HAP-1 (cell line): ENCODE data around the gene MAPK11.
A peak's percentile ranks its signal among the peaks of the same experiment; 100 is the strongest.

Experiments
- DNase-seq, 2 experiments: peaks; one replicate each; pipeline ENCODE4 v3.0.0-alpha.2; 2016 to 2020; ENCODE audit warnings: low spot score in 2 of 2
- H3K27me3 ChIP-seq: fragments of 250-450 bp; sonication (Bioruptor Pico); 2 replicates; pipeline ENCODE4 v1.5.1; 2020; ENCODE audit warnings: low read depth, mild to moderate bottlenecking, moderate library complexity
- H3K36me3 ChIP-seq: fragments of 250-450 bp; sonication (Bioruptor Pico); replicated peaks from 2 replicates; pipeline ENCODE4 v1.5.1; 2020; ENCODE audit warnings: mild to moderate bottlenecking
- H3K4me1 ChIP-seq: fragments of 250-450 bp; sonication (Bioruptor Pico); 2 replicates; pipeline ENCODE4 v1.5.1; 2020; ENCODE audit warnings: mild to moderate bottlenecking
- H3K4me3 ChIP-seq: fragments of 250-450 bp; sonication (Bioruptor Pico); 2 replicates; pipeline ENCODE4 v1.5.1; 2020; ENCODE audit warnings: mild to moderate bottlenecking, moderate library complexity
- H3K9me3 ChIP-seq: fragments of 250-450 bp; sonication (Bioruptor Pico); 2 replicates; pipeline ENCODE4 v1.5.1; 2020; ENCODE audit warnings: mild to moderate bottlenecking, moderate library complexity
- in situ Hi-C: fragments of 300-500 bp; cut with MboI; formaldehyde crosslinking; loops from 3 replicates; pipeline ENCODE4 v1.14.3; 2020; ENCODE audit warnings: low sequenced_read_pairs, inconsistent platforms, mixed read lengths

MAPK11 gene

GRCh38 chr22:50296658-50297490, 26.7 kb upstream of the MAPK11 start:
- no peak for DNase-seq
- Histone ChIP-seq H3K4me3 (no peak overlapping the region), H3K36me3 (no peaks in the 10 kb centered on the region; the same call in 1 of the 2 replicates), H3K27me3 (no peaks in the 10 kb centered on the region), H3K4me1 (peaks cover 7% of the 10 kb centered on the region), H3K9me3 (no peaks in the 10 kb centered on the region)
- in situ Hi-C loops = no loop called here

GRCh38 chr22:50294319-50294656, 24.1 kb upstream of the MAPK11 start:
- in situ Hi-C loops = no loop called here
- H3K9me3 ChIP-seq = no peaks in the 10 kb centered on the region
- no peak overlapping the region for H3K4me3 ChIP-seq
- H3K36me3 ChIP-seq = peaks cover 7% of the 10 kb centered on the region; the same call in 1 of the 2 replicates
- no peaks in the 10 kb centered on the region for H3K27me3 ChIP-seq
- H3K4me1 ChIP-seq = peaks cover 7% of the 10 kb centered on the region
- DNase-seq = no peak

GRCh38 chr22:50293441-50294318, 23.5 kb upstream of the MAPK11 start:
- in situ Hi-C loops = no loop called here
- Histone ChIP-seq H3K9me3 (no peaks in the 10 kb centered on the region), H3K36me3 (peaks cover 11% of the 10 kb centered on the region; the same call in 1 of the 2 replicates), H3K4me1 (peaks cover 7% of the 10 kb centered on the region), H3K27me3 (no peaks in the 10 kb centered on the region), H3K4me3 (no peak overlapping the region)
- peak in 1 of 2 experiments; percentile 71 for DNase-seq

- Histone ChIP-seq H3K9me3 (no peaks in the 10 kb centered on the region), H3K4me1 (peaks cover 7% of the 10 kb centered on the region), H3K27me3 (no peaks in the 10 kb centered on the region), H3K4me3 (no peak overlapping the region), H3K36me3 (peaks cover 13% of the 10 kb centered on the region; the same call in 1 of the 2 replicates)
- DNase-seq = no peak
- in situ Hi-C loops = no loop called here
Measured at GRCh38 chr22:50292643-50293440, 22.7 kb upstream of the MAPK11 start.

- Histone ChIP-seq H3K27me3 (no peaks in the 10 kb centered on the region), H3K4me3 (no peak overlapping the region), H3K9me3 (no peaks in the 10 kb centered on the region), H3K4me1 (peaks cover 7% of the 10 kb centered on the region), H3K36me3 (peaks cover 18% of the 10 kb centered on the region; the same call in 1 of the 2 replicates)
- in situ Hi-C loops = no loop called here
- no peak for DNase-seq
Measured at GRCh38 chr22:50289942-50290630, 19.9 kb upstream of the MAPK11 start.

GRCh38 chr22:50289151-50289941, 19.2 kb upstream of the MAPK11 start:
- Histone ChIP-seq H3K4me1 (peaks cover 7% of the 10 kb centered on the region), H3K27me3 (no peaks in the 10 kb centered on the region), H3K36me3 (peaks cover 18% of the 10 kb centered on the region; the same call in 1 of the 2 replicates), H3K9me3 (no peaks in the 10 kb centered on the region), H3K4me3 (no peak overlapping the region)
- in situ Hi-C loops = no loop called here
- DNase-seq = no peak

- Histone ChIP-seq H3K9me3 (no peaks in the 10 kb centered on the region), H3K4me1 (no peaks in the 10 kb centered on the region), H3K27me3 (no peaks in the 10 kb centered on the region), H3K4me3 (no peak overlapping the region), H3K36me3 (peaks cover 21% of the 10 kb centered on the region)
- in situ Hi-C loops = no loop called here
- no peak for DNase-seq
Measured at GRCh38 chr22:50287731-50288130, 17.6 kb upstream of the MAPK11 start.

GRCh38 chr22:50286701-50287318, 16.6 kb upstream of the MAPK11 start:
- no peak for DNase-seq
- Histone ChIP-seq H3K4me3 (no peak overlapping the region), H3K36me3 (peaks cover 28% of the 10 kb centered on the region), H3K9me3 (no peaks in the 10 kb centered on the region), H3K4me1 (no peaks in the 10 kb centered on the region), H3K27me3 (no peaks in the 10 kb centered on the region)
- in situ Hi-C loops = no loop called here

GRCh38 chr22:50286275-50286674, 16.1 kb upstream of the MAPK11 start:
- no peak for DNase-seq
- Histone ChIP-seq H3K4me1 (no peaks in the 10 kb centered on the region), H3K9me3 (no peaks in the 10 kb centered on the region), H3K27me3 (no peaks in the 10 kb centered on the region), H3K4me3 (no peak overlapping the region), H3K36me3 (peaks cover 31% of the 10 kb centered on the region)
- in situ Hi-C loops = no loop called here

- H3K36me3 ChIP-seq = peaks cover 37% of the 10 kb centered on the region
- H3K27me3 ChIP-seq = no peaks in the 10 kb centered on the region
- in situ Hi-C loops = no loop called here
- no peaks in the 10 kb centered on the region for H3K9me3 ChIP-seq
- no peak overlapping the region for H3K4me3 ChIP-seq
- no peaks in the 10 kb centered on the region for H3K4me1 ChIP-seq
- DNase-seq = no peak
Measured at GRCh38 chr22:50285568-50286229, 15.5 kb upstream of the MAPK11 start.

GRCh38 chr22:50284479-50284878, 14.3 kb upstream of the MAPK11 start:
- DNase-seq = no peak
- Histone ChIP-seq H3K27me3 (no peaks in the 10 kb centered on the region), H3K36me3 (peaks cover 37% of the 10 kb centered on the region), H3K4me1 (no peaks in the 10 kb centered on the region), H3K9me3 (no peaks in the 10 kb centered on the region), H3K4me3 (no peak overlapping the region)
- in situ Hi-C loops = no loop called here

- H3K36me3 ChIP-seq = peaks cover 37% of the 10 kb centered on the region
- no peak overlapping the region for H3K4me3 ChIP-seq
- no peaks in the 10 kb centered on the region for H3K9me3 ChIP-seq
- in situ Hi-C loops = no loop called here
- no peaks in the 10 kb centered on the region for H3K4me1 ChIP-seq
- DNase-seq = no peak
- no peaks in the 10 kb centered on the region for H3K27me3 ChIP-seq
Measured at GRCh38 chr22:50283821-50284220, 13.6 kb upstream of the MAPK11 start.
